HG02870 (cell line): ENCODE results near the gene CEBPZ.
A peak's percentile ranks its signal among the peaks of the same experiment; 100 is the strongest.
"Not testable (repeated sequence)": the region's sequence is repeated elsewhere in the genome, so short reads cannot be mapped to it uniquely, and the experiment has no call there.

Experiments used
- ATAC-seq: cut with Tn5 transposase; IDR thresholded peaks from one replicate; pipeline ENCODE4 v1.9.1; 2021; ENCODE audit warnings: mild to moderate bottlenecking, moderate library complexity; ENCODE audit not compliant: unreplicated experiment

CEBPZ gene, protein sequence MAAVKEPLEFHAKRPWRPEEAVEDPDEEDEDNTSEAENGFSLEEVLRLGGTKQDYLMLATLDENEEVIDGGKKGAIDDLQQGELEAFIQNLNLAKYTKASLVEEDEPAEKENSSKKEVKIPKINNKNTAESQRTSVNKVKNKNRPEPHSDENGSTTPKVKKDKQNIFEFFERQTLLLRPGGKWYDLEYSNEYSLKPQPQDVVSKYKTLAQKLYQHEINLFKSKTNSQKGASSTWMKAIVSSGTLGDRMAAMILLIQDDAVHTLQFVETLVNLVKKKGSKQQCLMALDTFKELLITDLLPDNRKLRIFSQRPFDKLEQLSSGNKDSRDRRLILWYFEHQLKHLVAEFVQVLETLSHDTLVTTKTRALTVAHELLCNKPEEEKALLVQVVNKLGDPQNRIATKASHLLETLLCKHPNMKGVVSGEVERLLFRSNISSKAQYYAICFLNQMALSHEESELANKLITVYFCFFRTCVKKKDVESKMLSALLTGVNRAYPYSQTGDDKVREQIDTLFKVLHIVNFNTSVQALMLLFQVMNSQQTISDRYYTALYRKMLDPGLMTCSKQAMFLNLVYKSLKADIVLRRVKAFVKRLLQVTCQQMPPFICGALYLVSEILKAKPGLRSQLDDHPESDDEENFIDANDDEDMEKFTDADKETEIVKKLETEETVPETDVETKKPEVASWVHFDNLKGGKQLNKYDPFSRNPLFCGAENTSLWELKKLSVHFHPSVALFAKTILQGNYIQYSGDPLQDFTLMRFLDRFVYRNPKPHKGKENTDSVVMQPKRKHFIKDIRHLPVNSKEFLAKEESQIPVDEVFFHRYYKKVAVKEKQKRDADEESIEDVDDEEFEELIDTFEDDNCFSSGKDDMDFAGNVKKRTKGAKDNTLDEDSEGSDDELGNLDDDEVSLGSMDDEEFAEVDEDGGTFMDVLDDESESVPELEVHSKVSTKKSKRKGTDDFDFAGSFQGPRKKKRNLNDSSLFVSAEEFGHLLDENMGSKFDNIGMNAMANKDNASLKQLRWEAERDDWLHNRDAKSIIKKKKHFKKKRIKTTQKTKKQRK

GRCh38 chr2:37231241-37232130 is at the start of gene CEBPZ, which contains the start of gene NDUFAF7:
TSS of gene CEBPZ (minus strand) at chr2:37231596. CDS start at chr2:37231567, 29 bp downstream.
TSS of gene NDUFAF7 (plus strand) at chr2:37231658. CDS start at chr2:37231706, 48 bp downstream.
- ATAC-seq = peak; percentile 96

GRCh38 chr2:37276291-37276690 is 44.9 kb upstream of the CEBPZ start:
- ATAC-seq = no peak

GRCh38 chr2:37274359-37274965 is 43.1 kb upstream of the CEBPZ start:
- ATAC-seq = no peak

- ATAC-seq = no peak
These were observed 40.1 kb upstream of the CEBPZ start for GRCh38 chr2:37271376-37272067.

DNA sequence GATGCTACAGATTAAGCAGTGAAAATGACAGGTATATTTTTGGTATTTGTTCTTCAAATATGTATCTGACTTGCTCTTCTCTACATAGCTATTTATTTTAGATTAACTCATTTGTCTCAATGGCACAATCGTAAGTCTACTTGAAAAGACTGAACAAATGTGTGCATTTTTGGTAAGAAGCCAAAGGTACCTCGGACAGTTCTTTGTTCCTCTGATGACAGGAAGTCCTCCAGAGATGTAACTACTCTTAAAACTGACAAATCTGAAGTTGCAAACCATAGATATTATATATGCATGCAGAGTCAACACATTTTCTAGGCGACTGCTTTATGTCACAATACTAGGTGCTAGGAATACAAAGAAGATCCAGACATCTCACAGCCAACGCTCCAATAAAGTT is 36.7 kb upstream of the CEBPZ start:
- no peak for ATAC-seq

DNA sequence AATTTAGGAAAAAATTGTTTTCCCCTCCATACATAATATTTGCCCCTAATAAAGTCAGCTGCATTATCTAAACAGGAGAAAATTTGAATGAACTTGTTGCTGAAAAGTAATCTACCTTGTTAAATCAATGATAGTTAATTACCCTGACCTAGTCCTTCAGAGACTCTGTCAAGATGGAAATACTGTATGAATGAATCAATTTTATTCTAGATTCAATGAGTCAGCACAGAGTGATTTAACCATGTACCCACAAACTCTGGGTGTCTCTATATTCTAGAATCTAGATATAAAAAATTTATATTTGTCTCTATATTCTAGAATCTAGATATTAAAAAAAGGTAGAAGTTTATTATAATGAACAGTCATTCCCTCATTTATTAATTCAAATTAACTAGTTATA is 36.3 kb upstream of the CEBPZ start:
- ATAC-seq = no peak

GRCh38 chr2:37263839-37264238 is 32.4 kb upstream of the CEBPZ start:
- ATAC-seq = no peak

DNA sequence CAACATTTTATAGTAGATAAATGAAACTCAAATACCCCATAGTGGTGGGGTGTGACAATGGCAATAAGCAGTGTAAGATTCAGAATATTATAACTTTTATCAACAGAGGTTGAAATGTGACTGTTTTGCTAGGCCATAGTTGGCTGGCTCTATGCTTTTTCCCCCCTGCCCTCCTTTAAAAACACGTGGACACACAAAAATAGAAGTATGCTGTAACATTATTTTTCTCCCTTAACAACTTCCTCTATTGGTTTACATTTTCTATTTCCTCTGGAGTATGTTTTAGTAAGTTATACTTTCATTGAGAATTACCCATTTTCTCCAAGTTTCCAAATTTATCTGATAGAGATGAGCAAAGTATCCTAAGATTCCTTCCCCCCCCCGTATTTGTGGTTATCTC is 31.1 kb upstream of the CEBPZ start:
- ATAC-seq = no peak

DNA sequence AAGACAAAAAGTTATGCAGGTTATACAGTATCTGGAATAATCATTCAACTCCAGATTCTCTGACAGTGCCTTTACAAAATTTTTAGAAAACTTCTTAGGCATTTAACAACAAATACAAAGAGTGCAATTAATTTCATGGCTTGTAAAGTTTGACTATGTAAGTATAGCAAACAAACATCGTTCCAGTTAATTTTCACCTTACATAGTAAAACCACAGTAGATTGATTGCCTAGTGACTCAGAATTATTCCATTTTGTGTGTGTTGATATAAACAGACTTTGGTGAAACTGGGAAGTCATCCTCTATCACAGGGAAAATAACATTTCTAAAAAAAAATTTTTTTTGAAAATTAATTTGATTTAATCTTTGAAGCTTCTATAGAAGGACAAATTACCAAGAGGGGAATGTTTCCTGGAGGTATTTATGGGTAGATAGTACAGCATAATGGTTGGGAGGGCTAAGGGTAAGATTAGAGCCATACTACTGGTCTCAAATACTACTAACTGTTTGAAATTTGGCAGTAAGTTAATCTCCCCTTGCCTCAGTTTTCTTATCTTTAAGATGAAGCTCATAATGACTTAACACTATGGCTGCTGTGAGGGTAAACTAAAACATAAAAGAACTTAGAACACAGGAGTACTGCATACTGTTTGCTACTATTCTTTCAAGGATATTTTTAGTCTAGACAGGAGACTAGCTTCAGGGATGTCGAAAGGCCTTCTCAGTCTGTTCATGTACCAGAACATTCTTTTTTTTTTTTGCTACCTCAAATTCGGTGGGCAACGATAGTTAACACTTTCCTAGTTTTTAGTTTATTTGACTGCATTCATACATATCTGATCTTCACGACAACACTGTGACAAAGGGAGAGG is 19.7 kb upstream of the CEBPZ start:
- ATAC-seq = no peak

- no peak for ATAC-seq
These were observed 14.8 kb upstream of the CEBPZ start for GRCh38 chr2:37246205-37246604.

- no peak for ATAC-seq
These were observed 13.4 kb upstream of the CEBPZ start for GRCh38 chr2:37244755-37245154.

DNA sequence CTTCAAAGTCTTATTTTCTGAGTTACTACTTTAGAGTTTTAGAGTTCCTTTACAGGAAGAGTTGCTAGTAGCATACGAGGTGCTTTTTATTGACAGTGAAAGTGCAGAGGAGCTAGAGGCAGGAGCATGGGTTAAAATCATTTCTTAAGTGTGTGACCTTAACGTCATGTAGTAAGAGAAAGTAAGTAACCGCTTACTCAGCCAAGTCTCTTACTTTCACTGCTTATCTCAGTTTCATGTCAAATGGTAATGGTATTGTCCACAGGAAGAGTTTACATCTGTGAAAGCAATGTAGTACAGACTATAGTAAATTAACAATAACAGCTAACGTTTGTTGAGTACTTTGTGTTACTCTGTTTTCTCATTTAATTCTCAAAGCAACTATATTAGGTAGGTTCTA is 12.6 kb upstream of the CEBPZ start:
- peak; percentile 99 for ATAC-seq

DNA sequence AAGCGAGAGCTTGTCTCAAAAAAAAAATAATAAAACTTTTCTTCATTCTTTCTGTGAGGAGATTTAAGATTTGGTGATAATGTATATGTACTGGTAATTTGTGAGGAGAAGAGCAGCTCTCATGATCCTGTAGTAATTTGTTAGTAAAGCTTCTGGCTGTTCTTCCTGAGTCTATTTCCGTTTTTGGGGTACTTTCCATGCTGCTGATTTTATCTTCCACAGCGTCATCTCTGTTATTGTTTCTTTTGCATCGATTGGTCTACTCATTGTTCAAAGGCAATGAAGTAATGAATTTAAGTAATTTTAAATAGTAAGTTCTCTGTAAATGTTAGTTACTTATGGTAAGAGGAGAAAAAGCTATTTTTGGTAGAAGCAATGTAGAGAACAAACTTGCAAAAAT is 12.0 kb upstream of the CEBPZ start:
- no peak for ATAC-seq

DNA sequence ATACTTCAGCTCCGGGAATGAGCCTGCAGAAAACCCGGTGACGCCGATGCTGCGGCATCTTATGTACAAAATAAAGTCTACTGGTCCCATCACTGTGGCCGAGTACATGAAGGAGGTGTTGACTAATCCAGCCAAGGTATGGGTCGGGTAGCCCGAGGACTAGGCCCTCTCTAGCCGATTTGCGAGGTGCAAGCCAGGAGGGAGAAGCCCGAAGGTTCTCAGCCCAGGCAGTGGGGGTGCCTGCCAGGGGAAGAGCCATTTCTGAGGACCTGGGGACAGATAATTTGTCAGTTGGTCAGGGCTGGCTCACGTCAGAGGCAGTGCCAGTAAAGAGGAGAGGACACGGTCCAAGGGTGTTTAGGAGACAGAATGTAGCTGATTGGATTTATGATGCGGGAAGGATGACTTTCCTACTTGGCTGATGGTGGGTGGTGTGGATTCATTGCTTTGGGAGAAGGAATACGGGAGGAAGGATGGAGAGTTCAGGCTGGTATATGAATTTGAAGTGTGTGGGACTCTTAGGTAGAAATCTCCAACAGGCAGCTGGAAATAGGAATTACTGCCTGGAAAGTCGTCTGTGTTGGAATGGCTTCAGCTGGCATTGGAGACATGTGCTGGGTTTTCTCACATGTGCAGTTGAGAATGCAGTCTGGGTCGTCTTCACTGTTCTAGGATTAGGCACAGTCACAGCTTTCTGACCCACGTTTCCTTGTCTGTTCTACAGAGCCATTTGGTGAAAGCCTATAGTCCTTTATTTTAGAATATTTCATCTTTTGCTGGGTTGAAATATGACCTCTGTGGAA is 936 bp upstream of the CEBPZ start:
- no peak for ATAC-seq

GRCh38 chr2:37230581-37230980 is 815 bp downstream of the CEBPZ start:
- ATAC-seq = no peak

GRCh38 chr2:37228788-37229187 is 2.6 kb downstream of the CEBPZ start:
- ATAC-seq = no peak

DNA sequence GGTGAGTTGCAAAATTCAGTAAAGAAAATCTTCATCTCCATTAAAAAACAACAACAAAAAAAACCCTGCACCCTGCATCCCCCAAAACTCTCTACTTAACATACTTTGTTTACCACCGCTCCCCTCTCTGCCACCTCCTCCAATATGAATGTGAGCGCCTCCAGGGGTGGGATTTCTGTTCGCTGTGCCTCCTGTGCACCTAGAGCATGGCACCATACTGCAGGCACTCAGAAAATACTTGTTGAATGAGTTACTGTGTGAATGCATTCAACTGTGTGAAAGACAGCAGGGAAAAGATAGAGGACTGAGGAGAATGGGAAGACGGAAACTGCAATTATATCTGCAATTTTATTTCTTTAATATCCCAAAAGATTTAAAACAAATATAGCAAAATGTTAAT is 4.5 kb downstream of the CEBPZ start:
- no peak for ATAC-seq

GRCh38 chr2:37225129-37225528 is 6.3 kb downstream of the CEBPZ start:
- not testable (repeated sequence) for ATAC-seq
